Neutrophil (primary cell): ENCODE data around the gene NAV3.

Experiments
- H3K27ac ChIP-seq: fragments of 200-600 bp; sonication (generic); 2 replicates; pipeline ENCODE4 v1.5.1; 2016; ENCODE audit warnings: mild to moderate bottlenecking, moderate library complexity
- H3K27me3 ChIP-seq: fragments of 200-600 bp; sonication (generic); 2 replicates; pipeline ENCODE4 v1.6.0; 2016; ENCODE audit warnings: mild to moderate bottlenecking
- H3K36me3 ChIP-seq: fragments of 200-600 bp; sonication (generic); 2 replicates; pipeline ENCODE4 v1.5.1; 2017
- H3K4me1 ChIP-seq, 2 experiments: fragments of 200-600 bp in 1 of 2; sonication (generic) in 1 of 2; 1 replicate in 1 of 2; 2 replicates in 1 of 2; pipeline versions ENCODE4 v1.5.1 to v1.6.1; 2013 to 2016; ENCODE audit warnings: low read depth in 1 of 2, low read length in 1 of 2, mild to moderate bottlenecking in 1 of 2, moderate library complexity in 1 of 2; ENCODE audit not compliant: control insufficient read depth in 1 of 2, insufficient read depth in 1 of 2
- H3K4me3 ChIP-seq, 2 experiments: fragments of 200-600 bp in 1 of 2; sonication (generic) in 1 of 2; 1 replicate in 1 of 2; 2 replicates in 1 of 2; pipeline ENCODE4 v1.5.1; 2013 to 2016; ENCODE audit warnings: low read depth in 1 of 2, low read length in 1 of 2, mild to moderate bottlenecking in 1 of 2, moderate library complexity in 1 of 2
- H3K9me3 ChIP-seq: fragments of 200-600 bp; sonication (generic); 2 replicates; pipeline ENCODE4 v1.5.1; 2016
- CTCF ChIP-seq: fragments of 200-600 bp; sonication (generic); IDR thresholded peaks from 2 replicates; pipeline ENCODE4 v1.5.1; 2016; ENCODE audit warnings: antibody characterized with exemption

The NAV3 gene

GRCh38 chr12:77940567-77940966, 109.9 kb downstream of the NAV3 start:
- no peaks in the 10 kb centered on the region for H3K9me3 ChIP-seq
- no peak overlapping the region for H3K4me3 ChIP-seq
- no peak for TF ChIP-seq CTCF
- no peaks in the 10 kb centered on the region for H3K4me1 ChIP-seq
- no peaks in the 10 kb centered on the region for H3K36me3 ChIP-seq
- H3K27me3 ChIP-seq: no peaks in the 10 kb centered on the region
- no peak overlapping the region for H3K27ac ChIP-seq

GRCh38 chr12:77941401-77941800, 110.7 kb downstream of the NAV3 start:
- H3K27me3 ChIP-seq: no peaks in the 10 kb centered on the region
- no peak overlapping the region for H3K4me3 ChIP-seq
- no peak for TF ChIP-seq CTCF
- no peaks in the 10 kb centered on the region for H3K36me3 ChIP-seq
- H3K9me3 ChIP-seq: no peaks in the 10 kb centered on the region
- no peaks in the 10 kb centered on the region for H3K4me1 ChIP-seq
- H3K27ac ChIP-seq: no peak overlapping the region

DNA sequence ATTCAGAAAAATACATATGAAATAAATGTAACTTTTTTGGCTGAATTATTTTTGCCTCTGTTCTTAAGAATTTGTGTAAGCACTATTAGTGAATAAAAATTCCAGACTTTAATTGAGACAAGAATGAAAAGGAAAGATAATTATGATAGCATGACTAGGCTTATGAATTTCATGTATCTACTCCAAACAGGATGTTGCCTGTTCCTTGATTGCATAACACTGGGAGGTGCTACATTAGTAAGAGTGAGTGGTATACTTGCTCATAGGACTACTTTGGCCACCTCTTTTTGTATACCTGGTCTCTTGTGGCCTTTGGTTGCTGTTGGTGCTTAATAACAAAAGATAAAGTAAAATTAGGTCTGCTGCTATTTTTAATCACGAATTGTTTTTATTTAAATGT, 112.8 kb downstream of the NAV3 start:
- no peak overlapping the region for H3K27ac ChIP-seq
- H3K4me3 ChIP-seq: no peak overlapping the region
- TF ChIP-seq CTCF: no peak
- no peaks in the 10 kb centered on the region for H3K27me3 ChIP-seq
- no peaks in the 10 kb centered on the region for H3K4me1 ChIP-seq
- no peaks in the 10 kb centered on the region for H3K36me3 ChIP-seq
- H3K9me3 ChIP-seq: no peaks in the 10 kb centered on the region

- Histone ChIP-seq H3K4me1 (no peaks in the 10 kb centered on the region), H3K4me3 (no peak overlapping the region), H3K27ac (no peak overlapping the region), H3K27me3 (no peaks in the 10 kb centered on the region), H3K9me3 (no peaks in the 10 kb centered on the region), H3K36me3 (no peaks in the 10 kb centered on the region)
- TF ChIP-seq CTCF: no peak
These were observed 115.9 kb downstream of the NAV3 start for GRCh38 chr12:77946541-77947061.

DNA sequence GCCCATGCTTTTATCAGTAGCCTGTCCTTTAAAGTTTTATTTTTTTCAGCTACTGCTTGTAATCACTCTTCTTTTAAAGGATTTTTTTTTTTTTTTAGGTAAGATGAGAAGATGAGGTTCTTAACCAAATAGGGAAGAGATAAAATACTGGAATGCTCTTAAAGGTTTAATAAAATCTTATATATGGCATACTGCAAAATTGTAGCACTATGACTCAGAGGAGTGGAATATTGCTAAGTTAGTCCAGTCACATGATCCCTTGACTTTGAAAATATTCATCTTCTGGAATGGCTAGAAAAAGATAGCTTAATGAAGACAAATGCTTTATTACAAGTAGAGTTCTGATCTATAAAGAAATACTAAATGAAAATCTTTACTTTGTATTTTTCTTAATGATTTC, 116.6 kb downstream of the NAV3 start:
- Histone ChIP-seq H3K27ac (no peak overlapping the region), H3K36me3 (no peaks in the 10 kb centered on the region), H3K4me3 (no peak overlapping the region), H3K9me3 (no peaks in the 10 kb centered on the region), H3K27me3 (no peaks in the 10 kb centered on the region), H3K4me1 (no peaks in the 10 kb centered on the region)
- no peak for TF ChIP-seq CTCF

- no peaks in the 10 kb centered on the region for H3K4me1 ChIP-seq
- H3K36me3 ChIP-seq: no peaks in the 10 kb centered on the region
- no peaks in the 10 kb centered on the region for H3K27me3 ChIP-seq
- no peak overlapping the region for H3K4me3 ChIP-seq
- TF ChIP-seq CTCF: no peak
- H3K9me3 ChIP-seq: no peaks in the 10 kb centered on the region
- no peak overlapping the region for H3K27ac ChIP-seq
These were observed 117.1 kb downstream of the NAV3 start for GRCh38 chr12:77947746-77948145.
